A549 treated with RU486 at 1 μM for 4 hours (cell line): ENCODE data around the gene LDB3. TPM values are rescaled to one million over a fixed set of nuclear protein-coding genes. Genes with fewer than 3 reads are reported as not detected.

Experiments used
- total RNA-seq: library from RNA; stranded (reverse); fragments of 200-300 nt; extraction: Qiagen RNA extraction; gene quantifications from 5 replicates; pipeline ENCODE4 v1.2.3, GENCODE V29; 2022; ENCODE audit warnings: low read depth

The LDB3 gene
- total RNA-seq: 0.05 to 0.06 TPM (median 0.05 TPM) in 3 of 5 replicates, not detected in the others

GRCh38 chr10:86668297-86669165 is at the start of gene LDB3:
Gene LDB3, plus strand, starts transcription at chr10:86668511. Its CDS starts 181 bp downstream, at chr10:86668692.

GRCh38 chr10:86654411-86655172 is 13.7 kb upstream of the LDB3 start, which contains the start of gene OPN4:
Gene OPN4, plus strand, starts transcription at chr10:86654547. Its CDS starts 237 bp downstream, at chr10:86654784.

GRCh38 chr10:86756511-86757112 is 88.3 kb downstream of the LDB3 start, which contains the start of gene BMPR1A:
Gene BMPR1A, plus strand, starts transcription at chr10:86756619. Its CDS starts 119,400 bp downstream, at chr10:86876019.

Other genes starting within 250 kb of the LDB3 start
- gene WAPL, start 146.7 kb upstream of the LDB3 start, total RNA-seq: 9.7 to 18.5 TPM (median 15.7 TPM) in 5 replicates
- not detected in 5 replicates for gene OPN4, start 14.0 kb upstream of the LDB3 start, total RNA-seq
- gene BMPR1A, start 88.1 kb downstream of the LDB3 start, total RNA-seq: 15.1 to 26.7 TPM (median 23.2 TPM) in 5 replicates